OCI-LY1 (cell line): ENCODE results near the gene DLX3.

ENCODE experiments used
- H2AFZ ChIP-seq: fragments of 200-600 bp; sonication (generic), shearing (Covaris generic); 2 replicates; pipeline ENCODE4 v1.6.0; 2014; ENCODE audit warnings: antibody characterized with exemption, mild to moderate bottlenecking, low read length
- H3F3A ChIP-seq: fragments of 200-600 bp; sonication (generic), shearing (Covaris generic); 2 replicates; pipeline ENCODE4 v1.6.0; 2014; ENCODE audit warnings: mild to moderate bottlenecking, antibody characterized with exemption, low read length, moderate library complexity; ENCODE audit not compliant: insufficient read depth
- H3K27ac ChIP-seq: fragments of 200-600 bp; sonication (generic); 2 replicates; pipeline ENCODE4 v1.5.1; 2014; ENCODE audit warnings: low read length, mixed run types, mild to moderate bottlenecking, low read depth; ENCODE audit not compliant: poor library complexity, severe bottlenecking
- H3K27me3 ChIP-seq: fragments of 200-600 bp; sonication (generic); 2 replicates; pipeline ENCODE4 v1.6.0; 2014; ENCODE audit warnings: antibody characterized with exemption, mild to moderate bottlenecking, low read length, moderate library complexity; ENCODE audit not compliant: insufficient read depth
- H3K36me3 ChIP-seq: fragments of 200-600 bp; sonication (generic); 2 replicates; pipeline ENCODE4 v1.6.1; 2014; ENCODE audit warnings: mild to moderate bottlenecking, antibody characterized with exemption, low read length, moderate library complexity, mixed read lengths; ENCODE audit not compliant: insufficient read depth
- H3K4me1 ChIP-seq: fragments of 200-600 bp; sonication (generic); 2 replicates; pipeline ENCODE4 v1.5.1; 2014; ENCODE audit warnings: mild to moderate bottlenecking, low read length, moderate library complexity; ENCODE audit not compliant: insufficient read depth, severe bottlenecking
- H3K4me2 ChIP-seq: fragments of 200-600 bp; sonication (generic), shearing (Covaris generic); 2 replicates; pipeline ENCODE4 v1.6.1; 2014; ENCODE audit warnings: low read length
- H3K4me3 ChIP-seq: fragments of 200-600 bp; sonication (generic); 2 replicates; pipeline ENCODE4 v1.5.1; 2014; ENCODE audit warnings: low read length, low read depth, mild to moderate bottlenecking, mixed read lengths; ENCODE audit not compliant: poor library complexity, severe bottlenecking
- H3K79me2 ChIP-seq: fragments of 200-600 bp; shearing (Covaris generic); 2 replicates; pipeline ENCODE4 v1.6.1; 2016; ENCODE audit warnings: mixed run types, low read length, mixed read lengths; ENCODE audit not compliant: insufficient read depth
- H3K9ac ChIP-seq: fragments of 200-600 bp; sonication (generic), shearing (Covaris generic); 2 replicates; pipeline ENCODE4 v1.6.1; 2014; ENCODE audit warnings: mild to moderate bottlenecking, low read length, mixed read lengths
- H3K9me2 ChIP-seq: fragments of 200-600 bp; sonication (generic), shearing (Covaris generic); 2 replicates; pipeline ENCODE4 v1.6.1; 2014; ENCODE audit warnings: low read depth, mild to moderate bottlenecking, low read length, mixed read lengths
- H3K9me3 ChIP-seq: fragments of 200-600 bp; shearing (Covaris generic); 2 replicates; pipeline ENCODE4 v1.6.1; 2014; ENCODE audit warnings: low read length, mixed read lengths
- H4K20me1 ChIP-seq: fragments of 200-600 bp; sonication (generic), shearing (Covaris generic); 2 replicates; pipeline ENCODE4 v1.6.0; 2016; ENCODE audit warnings: mild to moderate bottlenecking, low read length; ENCODE audit not compliant: insufficient read depth
- CTCF ChIP-seq: fragments of 200-600 bp; sonication (generic), shearing (Covaris generic); IDR thresholded peaks from 2 replicates; pipeline ENCODE4 v1.5.1; 2017; ENCODE audit warnings: mild to moderate bottlenecking, antibody characterized with exemption, low read length, moderate library complexity, mixed read lengths
- EZH2 ChIP-seq: fragments of 200-600 bp; sonication (generic), shearing (Covaris generic); IDR thresholded peaks from 2 replicates; pipeline ENCODE4 v1.8.0; 2017; ENCODE audit warnings: borderline replicate concordance, mixed run types, mild to moderate bottlenecking, antibody characterized with exemption, low read length, moderate library complexity, mixed read lengths

Gene DLX3

DNA sequence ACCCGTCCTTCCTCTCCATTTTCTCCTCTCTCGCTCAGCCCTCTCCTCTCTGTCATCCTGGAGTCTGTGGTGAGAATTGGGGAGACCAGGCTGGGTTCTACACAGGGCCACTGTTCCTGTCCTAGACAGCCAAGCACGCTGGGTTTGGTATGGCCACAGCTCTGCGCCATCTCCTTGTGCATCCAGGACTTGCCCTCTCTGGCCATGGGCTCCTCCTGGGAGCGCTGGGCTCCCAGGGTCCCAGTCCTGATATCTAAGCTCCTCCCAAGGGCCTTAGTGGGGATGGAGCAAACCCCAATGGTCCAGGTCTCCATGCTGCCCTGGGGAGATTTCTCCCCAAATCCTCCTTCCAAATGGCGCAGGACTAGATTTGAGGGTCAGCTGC, 33.7 kb upstream of the DLX3 start:
- H3K27ac ChIP-seq = no peak overlapping the region
- H3K9me2 ChIP-seq = no peaks in the 10 kb centered on the region
- H4K20me1 ChIP-seq = no peaks in the 10 kb centered on the region
- no peak overlapping the region for H2AFZ ChIP-seq
- no peaks in the 10 kb centered on the region for H3K79me2 ChIP-seq
- H3K4me1 ChIP-seq = no peaks in the 10 kb centered on the region
- H3K27me3 ChIP-seq = no peaks in the 10 kb centered on the region
- peaks cover 6% of the 10 kb centered on the region for H3F3A ChIP-seq
- no peak overlapping the region for H3K9ac ChIP-seq
- H3K4me2 ChIP-seq = no peak overlapping the region
- TF ChIP-seq EZH2 = no peak
- no peak for TF ChIP-seq CTCF
- H3K4me3 ChIP-seq = no peak overlapping the region
- 0 out of 2 replicates have a peak, but pooled peaks cover 2% of the 10 kb centered on the region for H3K9me3 ChIP-seq
- H3K36me3 ChIP-seq = no peaks in the 10 kb centered on the region

GRCh38 chr17:50027881-50028735, 33.1 kb upstream of the DLX3 start:
- H3F3A ChIP-seq = peaks cover 8% of the 10 kb centered on the region

GRCh38 chr17:50027172-50027880, 32.3 kb upstream of the DLX3 start:
- Histone ChIP-seq H3K9me2 (no peaks in the 10 kb centered on the region), H3K4me3 (no peak overlapping the region), H3F3A (peaks cover 8% of the 10 kb centered on the region), H3K4me1 (no peaks in the 10 kb centered on the region), H3K4me2 (no peak overlapping the region), H2AFZ (no peak overlapping the region), H3K9ac (no peak overlapping the region), H3K9me3 (0 out of 2 replicates have a peak, but pooled peaks cover 2% of the 10 kb centered on the region), H4K20me1 (no peaks in the 10 kb centered on the region), H3K27ac (no peak overlapping the region), H3K27me3 (no peaks in the 10 kb centered on the region), H3K36me3 (no peaks in the 10 kb centered on the region), H3K79me2 (no peaks in the 10 kb centered on the region)
- TF ChIP-seq EZH2 (no peak), CTCF (peak; percentile 27)

More at GRCh38 chr17:50027881-50028735, 33.1 kb upstream of the DLX3 start:
- TF ChIP-seq EZH2 (no peak), CTCF (no peak)
- no peak overlapping the region for H3K4me2 ChIP-seq
- no peaks in the 10 kb centered on the region for H3K27me3 ChIP-seq
- H3K9me2 ChIP-seq = no peaks in the 10 kb centered on the region
- H2AFZ ChIP-seq = no peak overlapping the region
- no peaks in the 10 kb centered on the region for H3K4me1 ChIP-seq
- H3K9me3 ChIP-seq = 0 out of 2 replicates have a peak, but pooled peaks cover 2% of the 10 kb centered on the region
- H3K27ac ChIP-seq = no peak overlapping the region
- no peaks in the 10 kb centered on the region for H3K36me3 ChIP-seq
- H3K4me3 ChIP-seq = no peak overlapping the region
- no peaks in the 10 kb centered on the region for H3K79me2 ChIP-seq
- no peak overlapping the region for H3K9ac ChIP-seq
- no peaks in the 10 kb centered on the region for H4K20me1 ChIP-seq
